Measurements from ENCODE around the gene SUCLG1. TPM values are rescaled to one million over a fixed set of nuclear protein-coding genes. Genes with fewer than 3 reads are reported as not detected.

SUCLG1 gene
- total RNA-seq, 8 experiments from 2014 or later = 61.7 to 108 (median 90.7) TPM

Other genes with a start within 250 kb of the SUCLG1 start
- gene DNAH6, start 57.2 kb upstream of the SUCLG1 start, total RNA-seq = 1 to 10 TPM in 4 of 8 experiments, under 1 TPM in 4; 0.14 to 7.4 (median 1.1) TPM